ENCODE measurements around the gene F2R. TPM values are rescaled to one million over a fixed set of nuclear protein-coding genes. Genes with fewer than 3 reads are reported as not detected.

Gene F2R
- total RNA-seq, 1 experiment from 2014 or later, result 16.9 TPM

GRCh38 chr5:76762484-76762883 lies 46.6 kb downstream of the F2R start:
- H4K20me1 ChIP-seq (ENCODE audit: low read length), result no peaks in the 10 kb centered on the region
- no peak for DNase-seq
- no peaks in the 10 kb centered on the region for H3K9me3 ChIP-seq (ENCODE audit: low read length)
- no peaks in the 10 kb centered on the region for H3K36me3 ChIP-seq (ENCODE audit: low read depth, low read length)
- H3K79me2 ChIP-seq (ENCODE audit: low read length), result no peaks in the 10 kb centered on the region
- intact Hi-C loops (cut with micrococcal nuclease), result no loop called here
- no peak overlapping the region for H2AFZ ChIP-seq (ENCODE audit: low read length)
- no peaks in the 10 kb centered on the region for H3F3A ChIP-seq (ENCODE audit: low read length, unreplicated experiment)
- no peak overlapping the region for H3K9ac ChIP-seq (ENCODE audit: low read length)
- H3K27ac ChIP-seq (ENCODE audit: low read length), result no peak overlapping the region
- no peaks in the 10 kb centered on the region for H3K27me3 ChIP-seq (ENCODE audit: low read length)
- H3K9me2 ChIP-seq (replicated peaks; ENCODE audit: low read length), result no peaks in the 10 kb centered on the region
- no TSS peak for BruUV-seq (replicated peaks)
- no peak for ATAC-seq
- H3K4me1 ChIP-seq (ENCODE audit: insufficient read depth, low read length), result 0 out of 2 replicates have a peak, but pooled peaks cover 8% of the 10 kb centered on the region
- POLR2A ChIA-PET (ENCODE audit: unreplicated experiment), result no interaction called here
- CTCF ChIA-PET, result no interaction called here
- H3K4me3 ChIP-seq (ENCODE audit: low read length), result no peak overlapping the region
- no peak overlapping the region for H3K4me2 ChIP-seq (ENCODE audit: low read length)
- TF ChIP-seq CTCF (conservative IDR thresholded peaks at IDR 0.05; ENCODE audit: low read depth, low read length) (no peak), EZH2phosphoT487 (IDR thresholded peaks at IDR 0.05; ENCODE audit: borderline replicate concordance, low read length) (no peak)

- Histone ChIP-seq H3K4me3 (ENCODE audit: low read length) (no peak overlapping the region), H2AFZ (ENCODE audit: low read length) (no peak overlapping the region), H3K79me2 (ENCODE audit: low read length) (no peaks in the 10 kb centered on the region), H3K9ac (ENCODE audit: low read length) (no peak overlapping the region), H3F3A (ENCODE audit: low read length, unreplicated experiment) (no peaks in the 10 kb centered on the region), H3K4me1 (ENCODE audit: insufficient read depth, low read length) (0 out of 2 replicates have a peak, but pooled peaks cover 8% of the 10 kb centered on the region), H3K27ac (ENCODE audit: low read length) (no peak overlapping the region), H3K9me3 (ENCODE audit: low read length) (no peaks in the 10 kb centered on the region), H4K20me1 (ENCODE audit: low read length) (no peaks in the 10 kb centered on the region), H3K4me2 (ENCODE audit: low read length) (no peak overlapping the region), H3K36me3 (ENCODE audit: low read depth, low read length) (no peaks in the 10 kb centered on the region), H3K27me3 (ENCODE audit: low read length) (no peaks in the 10 kb centered on the region), H3K9me2 (replicated peaks; ENCODE audit: low read length) (no peaks in the 10 kb centered on the region)
- ChIA-PET CTCF (no interaction called here), POLR2A (ENCODE audit: unreplicated experiment) (no interaction called here)
- DNase-seq, result no peak
- TF ChIP-seq EZH2phosphoT487 (IDR thresholded peaks at IDR 0.05; ENCODE audit: borderline replicate concordance, low read length) (no peak), CTCF (conservative IDR thresholded peaks at IDR 0.05; ENCODE audit: low read depth, low read length) (no peak), EZH2 (IDR thresholded peaks at IDR 0.05; ENCODE audit: low read length, unreplicated experiment) (no peak)
- BruUV-seq (replicated peaks), result no TSS peak
- intact Hi-C loops (cut with micrococcal nuclease), result no loop called here
- ATAC-seq, result no peak
Measured at GRCh38 chr5:76763136-76763535, 47.2 kb downstream of the F2R start.

GRCh38 chr5:76764374-76764773 lies 48.4 kb downstream of the F2R start:
- no peak overlapping the region for H3K27ac ChIP-seq (ENCODE audit: low read length)

More at GRCh38 chr5:76764374-76764773, 48.4 kb downstream of the F2R start:
- no peaks in the 10 kb centered on the region for H3K36me3 ChIP-seq (ENCODE audit: low read depth, low read length)
- DNase-seq, result no peak
- intact Hi-C loops (cut with micrococcal nuclease), result no loop called here
- no peaks in the 10 kb centered on the region for H4K20me1 ChIP-seq (ENCODE audit: low read length)
- no peaks in the 10 kb centered on the region for H3K79me2 ChIP-seq (ENCODE audit: low read length)
- H2AFZ ChIP-seq (ENCODE audit: low read length), result no peak overlapping the region
- no peaks in the 10 kb centered on the region for H3K9me3 ChIP-seq (ENCODE audit: low read length)
- H3K4me2 ChIP-seq (ENCODE audit: low read length), result no peak overlapping the region
- no peaks in the 10 kb centered on the region for H3K27me3 ChIP-seq (ENCODE audit: low read length)
- H3K9me2 ChIP-seq (replicated peaks; ENCODE audit: low read length), result no peaks in the 10 kb centered on the region
- TF ChIP-seq EZH2phosphoT487 (IDR thresholded peaks at IDR 0.05; ENCODE audit: borderline replicate concordance, low read length) (no peak), EZH2 (IDR thresholded peaks at IDR 0.05; ENCODE audit: low read length, unreplicated experiment) (no peak), CTCF (conservative IDR thresholded peaks at IDR 0.05; ENCODE audit: low read depth, low read length) (no peak)
- no peak for ATAC-seq
- no peaks in the 10 kb centered on the region for H3F3A ChIP-seq (ENCODE audit: low read length, unreplicated experiment)
- no peak overlapping the region for H3K9ac ChIP-seq (ENCODE audit: low read length)
- BruUV-seq (replicated peaks), result no TSS peak
- 0 out of 2 replicates have a peak, but pooled peaks cover 8% of the 10 kb centered on the region for H3K4me1 ChIP-seq (ENCODE audit: insufficient read depth, low read length)
- CTCF ChIA-PET, result no interaction called here
- no peak overlapping the region for H3K4me3 ChIP-seq (ENCODE audit: low read length)
- POLR2A ChIA-PET (ENCODE audit: unreplicated experiment), result no interaction called here

Data from PC-3 (cell line).